ENCODE data around the gene MICAL2. TPM values are rescaled to one million over a fixed set of nuclear protein-coding genes. Genes with fewer than 3 reads are reported as not detected.

MICAL2 gene
- total and polyA plus RNA-seq, 2 of the 8 experiments (the other 6 are each of a cell fraction or from before 2014, with no cell fraction given) = 1.3 to 4.1 TPM

GRCh38 chr11:12200991-12201985 lies 90.9 kb downstream of the MICAL2 start (continued):
- TF ChIP-seq, protein P1, sequence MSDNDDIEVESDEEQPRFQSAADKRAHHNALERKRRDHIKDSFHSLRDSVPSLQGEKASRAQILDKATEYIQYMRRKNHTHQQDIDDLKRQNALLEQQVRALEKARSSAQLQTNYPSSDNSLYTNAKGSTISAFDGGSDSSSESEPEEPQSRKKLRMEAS (IDR thresholded peaks at IDR 0.05) = no peak
- TF ChIP-seq RFX5 (IDR thresholded peaks at IDR 0.05; ENCODE audit: borderline replicate concordance, low read depth, low read length) (no peak), CHD2 (IDR thresholded peaks at IDR 0.05; ENCODE audit: low read length) (no peak), CREB1 (IDR thresholded peaks at IDR 0.05) (no peak), SUZ12 (IDR thresholded peaks at IDR 0.05; ENCODE audit: low read length) (no peak)
- TF ChIP-seq, protein P2, sequence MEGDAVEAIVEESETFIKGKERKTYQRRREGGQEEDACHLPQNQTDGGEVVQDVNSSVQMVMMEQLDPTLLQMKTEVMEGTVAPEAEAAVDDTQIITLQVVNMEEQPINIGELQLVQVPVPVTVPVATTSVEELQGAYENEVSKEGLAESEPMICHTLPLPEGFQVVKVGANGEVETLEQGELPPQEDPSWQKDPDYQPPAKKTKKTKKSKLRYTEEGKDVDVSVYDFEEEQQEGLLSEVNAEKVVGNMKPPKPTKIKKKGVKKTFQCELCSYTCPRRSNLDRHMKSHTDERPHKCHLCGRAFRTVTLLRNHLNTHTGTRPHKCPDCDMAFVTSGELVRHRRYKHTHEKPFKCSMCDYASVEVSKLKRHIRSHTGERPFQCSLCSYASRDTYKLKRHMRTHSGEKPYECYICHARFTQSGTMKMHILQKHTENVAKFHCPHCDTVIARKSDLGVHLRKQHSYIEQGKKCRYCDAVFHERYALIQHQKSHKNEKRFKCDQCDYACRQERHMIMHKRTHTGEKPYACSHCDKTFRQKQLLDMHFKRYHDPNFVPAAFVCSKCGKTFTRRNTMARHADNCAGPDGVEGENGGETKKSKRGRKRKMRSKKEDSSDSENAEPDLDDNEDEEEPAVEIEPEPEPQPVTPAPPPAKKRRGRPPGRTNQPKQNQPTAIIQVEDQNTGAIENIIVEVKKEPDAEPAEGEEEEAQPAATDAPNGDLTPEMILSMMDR (IDR thresholded peaks at IDR 0.05; ENCODE audit: control extremely low read depth in 1 of 3, insufficient read depth in 1 of 3, low read depth in 1 of 3, low read length in 3 of 3) = no peak

Measured in H1 (cell line).